Measurements from ENCODE around the gene ACP7.

- TF ChIP-seq CTCF (conservative IDR thresholded peaks at IDR 0.05; ENCODE audit: low read depth in 2 of 2) (no peak), ZNF114 (CRISPR knock-in tag; IDR thresholded peaks at IDR 0.05) (no peak), POLR2AphosphoS5 (IDR thresholded peaks at IDR 0.05; ENCODE audit: low read depth) (no peak), CREB1 (CRISPR knock-in tag; IDR thresholded peaks at IDR 0.05; ENCODE audit: low read depth) (no peak)
These were observed 35.7 kb downstream of the ACP7 start for GRCh38 chr19:39119830-39120229.
